K562 (cell line): Measurements from ENCODE around the gene EIF2S3. TPM values are rescaled to one million over a fixed set of nuclear protein-coding genes. Genes with fewer than 3 reads are reported as not detected.
A peak's percentile ranks its signal among the peaks of the same experiment; 100 is the strongest.

Source experiments
- ADNP ChIP-seq: fragments of 200-800 bp; sonication (Bioruptor generic); IDR thresholded peaks from 2 replicates; pipeline ENCODE4 v1.6.1; 2016; ENCODE audit warnings: missing genetic modification characterization, missing compliant biosample characterization
- CBFA2T3 ChIP-seq: fragments of 450-650 bp; IDR thresholded peaks from 2 replicates; pipeline ENCODE4 v1.6.1; 2017
- CHD7 ChIP-seq: fragments of 200-600 bp; sonication (generic); IDR thresholded peaks from one replicate; pipeline ENCODE4 v1.6.1; 2012; ENCODE audit warnings: mild to moderate bottlenecking, low read depth, low read length, inconsistent platforms
- ESRRB ChIP-seq: fragments of 250-450 bp; sonication (Bioruptor Pico); IDR thresholded peaks from 2 replicates; pipeline ENCODE4 v1.5.0; 2020; ENCODE audit warnings: mild to moderate bottlenecking, moderate library complexity, borderline replicate concordance
- GABPB1 ChIP-seq: sonication (generic); formaldehyde crosslinking; IDR thresholded peaks from 2 replicates; pipeline ENCODE4 v1.8.0; 2022; ENCODE audit warnings: mild to moderate bottlenecking, missing genetic modification reagents
- NR2C1 ChIP-seq, 2 experiments: fragments of 450-650 bp; IDR thresholded peaks; 2 replicates each; pipeline ENCODE4 v1.6.1; 2017; ENCODE audit warnings: mild to moderate bottlenecking in 2 of 2, antibody characterized with exemption in 1 of 2, inconsistent platforms in 1 of 2, missing compliant biosample characterization in 1 of 2, missing genetic modification characterization in 1 of 2
- PCBP1 ChIP-seq: fragments of 200-400 bp; formaldehyde crosslinking; IDR thresholded peaks from 2 replicates; pipeline ENCODE4 v1.6.1; 2018; ENCODE audit warnings: mild to moderate bottlenecking, low read depth, low read length; ENCODE audit not compliant: poor library complexity, severe bottlenecking
- PHTF2 ChIP-seq: fragments of 250-450 bp; sonication (Bioruptor Pico); IDR thresholded peaks from 2 replicates; pipeline ENCODE4 v1.5.0; 2021; ENCODE audit warnings: mild to moderate bottlenecking
- PRPF4 ChIP-seq: fragments of 200-400 bp; formaldehyde crosslinking; IDR thresholded peaks from one replicate; pipeline ENCODE4 v1.6.1; 2017; ENCODE audit warnings: low read length, low read depth, mild to moderate bottlenecking; ENCODE audit not compliant: insufficient read depth, poor library complexity, severe bottlenecking
- RFX1 ChIP-seq: fragments of 450-650 bp; IDR thresholded peaks from 2 replicates; pipeline ENCODE4 v1.6.1; 2016; ENCODE audit warnings: mild to moderate bottlenecking, moderate library complexity
- TFE3 ChIP-seq: fragments of 450-650 bp; formaldehyde crosslinking; IDR thresholded peaks from 2 replicates; pipeline ENCODE4 v1.4.0; 2020; ENCODE audit warnings: mild to moderate bottlenecking, mixed read lengths
- YBX1 ChIP-seq: fragments of 450-650 bp; IDR thresholded peaks from 2 replicates; pipeline ENCODE4 v1.7.1; 2016; ENCODE audit warnings: mild to moderate bottlenecking
- ZFX ChIP-seq: sonication (generic); formaldehyde crosslinking; IDR thresholded peaks from 2 replicates; pipeline ENCODE4 v1.8.0; 2022; ENCODE audit warnings: mild to moderate bottlenecking, missing genetic modification reagents, moderate library complexity
- ZKSCAN8 ChIP-seq: fragments of 200-800 bp; sonication (Bioruptor generic); IDR thresholded peaks from 2 replicates; pipeline ENCODE4 v1.6.1; 2016; ENCODE audit warnings: missing genetic modification characterization, missing compliant biosample characterization
- ZNF146 ChIP-seq: IDR thresholded peaks from one replicate; pipeline ENCODE4 v1.6.1; 2018; ENCODE audit warnings: missing compliant biosample characterization; ENCODE audit not compliant: unreplicated experiment
- polyA plus RNA-seq, 8 experiments: library from polyadenylated mRNA; depleted of rRNA in 4 of 8; stranded (reverse) in 5 of 8; unstranded in 3 of 8; fragments of >200 nt; fragmentation: Nextera tagmentation in 2 of 8; fragmentation: Illumina TruSeq in 1 of 8; extraction: Ambion mirVana in 2 of 8; extraction: Trizol in 1 of 8; gene quantifications; 2 replicates each; pipeline versions ENCODE4 v1.2.1 to v1.2.3, GENCODE V29; 2011 to 2014; ENCODE audit warnings: inconsistent platforms in 1 of 8, missing spikeins in 1 of 8
- total RNA-seq, 7 experiments: library from RNA; depleted of rRNA in 6 of 7; stranded (reverse); fragments of >200 nt in 6 of 7; fragmentation: Illumina TruSeq in 2 of 7; extraction: Trizol in 2 of 7; gene quantifications; 2 replicates each; pipeline versions ENCODE4 v1.2.1 to v1.2.3, GENCODE V29; 2011 to 2021; ENCODE audit warnings: low replicate concordance in 1 of 7

EIF2S3 gene
- total and polyA plus RNA-seq, 9 of the 15 experiments (the other 6 are each of a cell fraction or from before 2014, with no cell fraction given), result 148 to 439 (median 275) TPM

GRCh38 chrX:24024819-24025740, 29.7 kb upstream of the EIF2S3 start (continued):
- no peak for TF ChIP-seq ESRRB (CRISPR knock-in tag)
- no peak for TF ChIP-seq ADNP (tag)
- no peak for TF ChIP-seq CBFA2T3
- no peak for TF ChIP-seq PCBP1
- no peak for TF ChIP-seq ZNF146 (CRISPR knock-in tag)
- TF ChIP-seq YBX1, result no peak
- TF ChIP-seq GABPB1 (CRISPR knock-in tag), result peak; percentile 83
- TF ChIP-seq ZKSCAN8 (CRISPR knock-in tag), result no peak
- TF ChIP-seq CHD7, result no peak
- TF ChIP-seq PHTF2 (CRISPR knock-in tag), result no peak
- no peak for TF ChIP-seq RFX1
- TF ChIP-seq ZFX (CRISPR knock-in tag), result peak; percentile 64
- no peak for TF ChIP-seq NR2C1 (IDR thresholded peaks at IDR 0.05)
- no peak for TF ChIP-seq NR2C1 (tag; IDR thresholded peaks at IDR 0.05)
- no peak for TF ChIP-seq TFE3 (CRISPR knock-in tag)
- TF ChIP-seq PRPF4, result peak; percentile 74
